SK-N-SH (cell line): ENCODE measurements around the gene ALG6. TPM values are rescaled to one million over a fixed set of nuclear protein-coding genes. Genes with fewer than 3 reads are reported as not detected.

Source experiments
- CTCF ChIA-PET: fragments of 300-600, 350-600 bp; formaldehyde crosslinking; extraction: SDS; loops from one replicate; lab custom pipeline; 2021; lab: Yijun Ruan, JAX
- POLR2A ChIA-PET: fragments of 350-600 bp; sonication (Branson Sonifier 250); formaldehyde crosslinking; extraction: SDS; loops from one replicate; lab custom pipeline; 2020; ENCODE audit warnings: antibody characterized with exemption, inconsistent platforms; lab: Yijun Ruan, JAX
- DNase-seq: peaks from one replicate; pipeline ENCODE4 v3.0.0; 2012
- H2AFZ ChIP-seq: fragments of 200-600 bp; sonication (generic); 2 replicates; pipeline ENCODE4 v1.8.1; 2016; ENCODE audit warnings: antibody characterized with exemption, mild to moderate bottlenecking, low read depth
- H3F3A ChIP-seq: fragments of 200-600 bp; sonication (generic); replicated peaks from 2 replicates; pipeline ENCODE3; 2016; ENCODE audit warnings: antibody characterized with exemption, mild to moderate bottlenecking; ENCODE audit not compliant: insufficient read depth
- H3K27ac ChIP-seq, 2 experiments: fragments of 200-500 bp in 1 of 2; fragments of 200-600 bp in 1 of 2; sonication (Bioruptor generic) in 1 of 2; sonication (generic), shearing (Covaris generic) in 1 of 2; 2 replicates each; pipeline versions ENCODE4 v1.5.1 to v1.6.1; 2014 to 2016; ENCODE audit warnings: low read depth in 2 of 2, inconsistent platforms in 1 of 2, low read length in 1 of 2, mild to moderate bottlenecking in 1 of 2, mixed read lengths in 1 of 2
- H3K27me3 ChIP-seq: fragments of 200-600 bp; sonication (generic), shearing (Covaris generic); 2 replicates; pipeline ENCODE4 v1.6.1; 2016; ENCODE audit warnings: mixed run types; ENCODE audit not compliant: insufficient read depth
- H3K36me3 ChIP-seq, 2 experiments: fragments of 200-500 bp in 1 of 2; fragments of 200-600 bp in 1 of 2; sonication (Bioruptor generic) in 1 of 2; sonication (generic) in 1 of 2; replicated peaks in 1 of 2; 2 replicates each; pipeline versions ENCODE3 to v1.5.1; 2014 to 2016; ENCODE audit warnings: low read length in 1 of 2, mild to moderate bottlenecking in 1 of 2; ENCODE audit not compliant: insufficient read depth in 2 of 2, control insufficient read depth in 1 of 2
- H3K4me1 ChIP-seq, 2 experiments: fragments of 200-500 bp in 1 of 2; fragments of 200-600 bp in 1 of 2; sonication (Bioruptor generic) in 1 of 2; sonication (generic), shearing (Covaris generic) in 1 of 2; 2 replicates each; pipeline versions ENCODE4 v1.5.1 to v1.6.1; 2014 to 2016; ENCODE audit warnings: low read depth in 1 of 2, low read length in 1 of 2, mixed run types in 1 of 2; ENCODE audit not compliant: insufficient read depth in 2 of 2, control insufficient read depth in 1 of 2
- H3K4me2 ChIP-seq: fragments of 200-600 bp; sonication (generic), shearing (Covaris generic); 2 replicates; pipeline ENCODE4 v1.6.1; 2017; ENCODE audit warnings: mixed run types
- H3K4me3 ChIP-seq, 2 experiments: fragments of 200-500 bp in 1 of 2; fragments of 200-600 bp in 1 of 2; sonication (Bioruptor generic) in 1 of 2; sonication (generic), shearing (Covaris generic) in 1 of 2; 2 replicates each; pipeline versions ENCODE4 v1.5.1 to v1.8.1; 2014 to 2016; ENCODE audit warnings: low read depth in 2 of 2, inconsistent platforms in 1 of 2, low read length in 1 of 2, mild to moderate bottlenecking in 1 of 2, mixed read lengths in 1 of 2, moderate library complexity in 1 of 2
- H3K79me2 ChIP-seq: fragments of 200-600 bp; sonication (generic); 2 replicates; pipeline ENCODE4 v1.8.1; 2017; ENCODE audit warnings: mild to moderate bottlenecking; ENCODE audit not compliant: insufficient read depth
- H3K9ac ChIP-seq: fragments of 200-600 bp; sonication (generic); 2 replicates; pipeline ENCODE4 v1.6.1; 2017; ENCODE audit warnings: mixed run types
- H3K9me2 ChIP-seq: fragments of 200-600 bp; sonication (generic); 2 replicates; pipeline ENCODE4 v1.6.1; 2017; ENCODE audit warnings: mixed run types
- H3K9me3 ChIP-seq: fragments of 200-600 bp; sonication (generic); 2 replicates; pipeline ENCODE4 v1.6.1; 2017; ENCODE audit warnings: mixed run types, mild to moderate bottlenecking, moderate library complexity
- H4K20me1 ChIP-seq: fragments of 200-600 bp; sonication (generic); 2 replicates; pipeline ENCODE4 v1.6.1; 2017; ENCODE audit warnings: mild to moderate bottlenecking, mixed run types; ENCODE audit not compliant: insufficient read depth
- CHD2 ChIP-seq: fragments of 150-350 bp; IDR thresholded peaks from 2 replicates; pipeline ENCODE4 v1.6.1; 2018; ENCODE audit warnings: low read length; ENCODE audit not compliant: partially characterized antibody
- CTCF ChIP-seq: fragments of 200-600 bp; sonication (generic); IDR thresholded peaks from 2 replicates; pipeline ENCODE4 v1.6.1; 2017; ENCODE audit warnings: antibody characterized with exemption, mild to moderate bottlenecking, moderate library complexity
- ELF1 ChIP-seq: IDR thresholded peaks from 2 replicates; pipeline ENCODE4 v1.4.0; 2012
- EP300 ChIP-seq, 2 experiments: IDR thresholded peaks; 2 replicates each; pipeline versions ENCODE4 v1.4.0 to v1.6.1; 2012; ENCODE audit warnings: borderline replicate concordance in 1 of 2, low read depth in 1 of 2, low read length in 1 of 2
- FOSL2 ChIP-seq: IDR thresholded peaks from 2 replicates; pipeline ENCODE4 v1.4.0; 2012; ENCODE audit warnings: low read depth, mild to moderate bottlenecking, moderate library complexity, borderline replicate concordance
- FOXJ3 ChIP-seq: sonication (generic); formaldehyde crosslinking; IDR thresholded peaks from 2 replicates; pipeline ENCODE4 v1.5.1; 2020; ENCODE audit warnings: mild to moderate bottlenecking, missing genetic modification reagents
- GATA2 ChIP-seq: sonication (generic); formaldehyde crosslinking; IDR thresholded peaks from 2 replicates; pipeline ENCODE4 v1.5.0; 2020; ENCODE audit warnings: mild to moderate bottlenecking, missing genetic modification reagents
- MXI1 ChIP-seq: IDR thresholded peaks from 2 replicates; pipeline ENCODE4 v1.6.1; 2012; ENCODE audit warnings: mild to moderate bottlenecking, low read depth, low read length, improper control_type of control experiment
- NFIC ChIP-seq: IDR thresholded peaks from 2 replicates; pipeline ENCODE4 v1.4.0; 2012; ENCODE audit warnings: borderline replicate concordance
- POLR2AphosphoS5 ChIP-seq: IDR thresholded peaks from 2 replicates; pipeline ENCODE4 v1.6.1; 2012; ENCODE audit warnings: low read depth, low read length
- RCOR1 ChIP-seq: fragments of 150-350 bp; IDR thresholded peaks from 2 replicates; pipeline ENCODE4 v1.6.1; 2017; ENCODE audit warnings: antibody characterized with exemption, low read length
- SIN3A ChIP-seq: IDR thresholded peaks from 2 replicates; pipeline ENCODE4 v1.6.1; 2012; ENCODE audit warnings: low read depth, mild to moderate bottlenecking, low read length, moderate library complexity, borderline replicate concordance
- SMC3 ChIP-seq: IDR thresholded peaks from 2 replicates; pipeline ENCODE4 v1.6.1; 2012; ENCODE audit warnings: low read depth, low read length, improper control_type of control experiment
- TAF1 ChIP-seq: IDR thresholded peaks from 2 replicates; pipeline ENCODE4 v1.6.1; 2012; ENCODE audit warnings: low read depth, mild to moderate bottlenecking, low read length, moderate library complexity, borderline replicate concordance
- USF1 ChIP-seq: IDR thresholded peaks from 2 replicates; pipeline ENCODE4 v1.4.0; 2012; ENCODE audit warnings: low read depth, borderline replicate concordance
- USF2 ChIP-seq: fragments of 150-350 bp; IDR thresholded peaks from 2 replicates; pipeline ENCODE4 v1.6.1; 2017; ENCODE audit warnings: antibody characterized with exemption, low read length, low read depth, borderline replicate concordance
- YY1 ChIP-seq: IDR thresholded peaks from 2 replicates; pipeline ENCODE4 v1.4.0; 2012; ENCODE audit warnings: low read depth, mild to moderate bottlenecking
- WGBS: methylation state at CpG from one replicate; pipeline ENCODE4 v1.1.6; 2017; ENCODE audit warnings: low lambda C conversion rate; 5-methylcytosine and 5-hydroxymethylcytosine counted together
- polyA plus RNA-seq, 3 experiments: library from polyadenylated mRNA; depleted of rRNA; stranded (reverse); fragments of >200 nt; gene quantifications; 2 replicates each; pipeline ENCODE4 v1.2.3, GENCODE V29; 2012

ALG6 gene
- polyA plus RNA-seq, 1 of the 3 experiments (the other 2 are of a cell fraction): 3.8 TPM

GRCh38 chr1:63328781-63329180 lies 38.6 kb upstream of the ALG6 start:
- POLR2A ChIA-PET: no interaction called here
- CTCF ChIA-PET: interaction anchor here (1.1 to 12.0 kb wide), 12 partner anchors 11 to 210 kb away, joined by 3 to 86 read pairs (median 12); partner anchors contain the start of gene FOXD3
- no peak overlapping the region for H3K4me3 ChIP-seq

More at GRCh38 chr1:63328781-63329180, 38.6 kb upstream of the ALG6 start:
- H3K27ac ChIP-seq: no peak overlapping the region
- WGBS: 85% methylated on average over 7 of the region's 9 CpGs
- peaks cover 3% of the 10 kb centered on the region for H3F3A ChIP-seq
- H3K9me2 ChIP-seq: no peaks in the 10 kb centered on the region
- H3K4me2 ChIP-seq: no peak overlapping the region
- H3K4me1 ChIP-seq: peaks cover 0 to 3% of the 10 kb centered on the region in 2 experiments; a peak in 1 of 4 replicates
- H3K36me3 ChIP-seq: no peaks in the 10 kb centered on the region
- no peak overlapping the region for H3K9ac ChIP-seq
- DNase-seq: peak; percentile 10
- H3K27me3 ChIP-seq: peaks cover 73% of the 10 kb centered on the region
- no peak for TF ChIP-seq CTCF
- no peak for TF ChIP-seq NFIC
- TF ChIP-seq TAF1: no peak
- no peak for TF ChIP-seq YY1
- TF ChIP-seq SIN3A: no peak
- TF ChIP-seq CHD2: no peak
- TF ChIP-seq MXI1: no peak
- TF ChIP-seq RCOR1: no peak
- TF ChIP-seq ELF1: no peak
- no peak for TF ChIP-seq FOXJ3
- TF ChIP-seq USF1: no peak
- TF ChIP-seq EP300 (IDR thresholded peaks at IDR 0.05; ENCODE audit: borderline replicate concordance in 1 of 2, low read depth in 1 of 2, low read length in 1 of 2): no peak
- TF ChIP-seq GATA2 (CRISPR knock-in tag): no peak
- TF ChIP-seq SMC3: no peak
- no peak for TF ChIP-seq FOSL2
- TF ChIP-seq USF2: no peak
- no peak for TF ChIP-seq POLR2AphosphoS5
- H3K9me3 ChIP-seq: no peaks in the 10 kb centered on the region
- H4K20me1 ChIP-seq: no peaks in the 10 kb centered on the region
- H2AFZ ChIP-seq: no peak overlapping the region
- H3K79me2 ChIP-seq: no peaks in the 10 kb centered on the region
